Activated naive CD8-positive, alpha-beta T cell treated with anti-CD3 and anti-CD28 coated beads, Interleukin-2, amount 50 U/mL, for 24 hours (primary cell): Measurements from ENCODE around the gene MICAL3.
A peak's percentile ranks its signal among the peaks of the same experiment; 100 is the strongest.

ENCODE experiments used
- ATAC-seq: fragments of 150-1000 bp; cut with Tn5 transposase; one replicate; pipeline ENCODE4 v1.10.0; 2021
- DNase-seq: peaks from one replicate; pipeline ENCODE4 v3.0.0; 2021
- H3K27ac Mint-ChIP-seq: one replicate; pipeline ENCODE4 v1.8.0; 2021; ENCODE audit warnings: mild to moderate bottlenecking, mixed read lengths
- H3K27me3 Mint-ChIP-seq: one replicate; pipeline ENCODE4 v1.8.0; 2021; ENCODE audit warnings: mixed read lengths
- H3K36me3 Mint-ChIP-seq: one replicate; pipeline ENCODE4 v1.8.0; 2021; ENCODE audit warnings: low read depth, mixed read lengths
- H3K4me1 Mint-ChIP-seq: one replicate; pipeline ENCODE4 v1.8.0; 2021; ENCODE audit warnings: mixed read lengths
- H3K4me3 Mint-ChIP-seq: one replicate; pipeline ENCODE4 v1.8.0; 2021; ENCODE audit warnings: mild to moderate bottlenecking, moderate library complexity, mixed read lengths
- H3K9me3 Mint-ChIP-seq: one replicate; pipeline ENCODE4 v1.8.0; 2021; ENCODE audit warnings: mixed read lengths

MICAL3 gene

DNA sequence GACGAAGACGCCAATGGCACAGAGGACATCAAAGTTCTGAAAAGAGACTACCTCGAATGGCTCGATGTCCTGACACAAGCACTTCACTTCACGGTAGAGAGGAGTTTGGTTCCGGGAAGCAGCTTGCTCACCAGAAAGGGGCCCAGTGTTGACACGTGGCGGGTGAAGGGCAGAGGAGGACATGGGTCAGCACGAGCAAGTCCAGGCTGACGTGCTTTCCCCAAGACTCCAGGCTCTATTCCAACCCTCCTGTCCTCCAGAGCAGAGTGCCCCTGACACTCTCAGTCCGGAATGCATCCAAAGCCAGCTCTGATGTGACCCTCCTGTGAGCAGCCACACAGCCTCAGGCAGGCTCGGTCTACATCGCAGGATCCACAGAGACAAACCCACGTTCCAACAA, 172.6 kb downstream of the MICAL3 start:
- H3K9me3 Mint-ChIP-seq = no peaks in the 10 kb centered on the region
- H3K36me3 Mint-ChIP-seq = peaks cover 6% of the 10 kb centered on the region
- H3K27me3 Mint-ChIP-seq = no peaks in the 10 kb centered on the region
- H3K27ac Mint-ChIP-seq = no peak overlapping the region
- H3K4me1 Mint-ChIP-seq = no peaks in the 10 kb centered on the region
- ATAC-seq (no peak), DNase-seq (no peak)
- H3K4me3 Mint-ChIP-seq = no peak overlapping the region

- H3K9me3 Mint-ChIP-seq = no peaks in the 10 kb centered on the region
- peaks cover 2% of the 10 kb centered on the region for H3K36me3 Mint-ChIP-seq
- no peaks in the 10 kb centered on the region for H3K27me3 Mint-ChIP-seq
- DNase-seq (no peak), ATAC-seq (no peak)
- H3K4me1 Mint-ChIP-seq = peaks cover 5% of the 10 kb centered on the region
- H3K4me3 Mint-ChIP-seq = no peak overlapping the region
- no peak overlapping the region for H3K27ac Mint-ChIP-seq
Measured at GRCh38 chr22:17847360-17848078, 176.8 kb downstream of the MICAL3 start.

DNA sequence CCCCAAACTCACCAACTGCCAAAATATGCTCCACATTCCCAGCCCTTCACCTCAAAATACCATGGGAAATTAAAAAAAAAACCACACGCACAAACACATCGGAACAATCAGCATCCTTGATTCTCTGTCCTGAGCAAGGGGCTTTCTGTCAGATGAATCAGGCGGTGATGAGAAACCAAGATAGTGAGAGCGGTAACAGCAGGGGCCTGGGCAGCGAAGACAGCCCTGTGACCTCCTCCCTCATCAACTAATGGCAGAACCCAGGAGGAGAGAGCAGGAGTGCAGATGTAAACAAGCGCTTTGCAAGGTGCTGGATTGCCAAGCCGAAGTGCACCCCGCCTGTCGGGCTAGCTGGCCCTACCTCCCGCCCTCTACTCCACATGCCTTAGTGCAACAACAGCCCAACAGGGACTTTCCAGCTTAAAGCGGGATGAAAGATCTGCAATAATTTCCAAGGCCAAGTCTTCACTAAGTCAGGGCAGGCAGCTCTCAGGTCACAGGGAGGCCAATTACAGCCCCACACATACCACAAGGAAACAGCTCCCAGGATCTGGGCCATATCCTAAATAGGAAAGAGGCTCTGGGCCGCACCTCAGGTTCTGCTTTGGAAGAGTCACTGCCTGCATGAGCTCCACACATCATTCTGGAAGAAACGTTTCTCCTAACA, 177.9 kb downstream of the MICAL3 start:
- Mint-ChIP-seq H3K27me3 (no peaks in the 10 kb centered on the region), H3K4me1 (peaks cover 11% of the 10 kb centered on the region), H3K36me3 (peaks cover 2% of the 10 kb centered on the region), H3K4me3 (no peak overlapping the region), H3K9me3 (no peaks in the 10 kb centered on the region), H3K27ac (no peak overlapping the region)
- no peak for DNase-seq
- no peak for ATAC-seq

- no peak overlapping the region for H3K27ac Mint-ChIP-seq
- no peaks in the 10 kb centered on the region for H3K9me3 Mint-ChIP-seq
- no peaks in the 10 kb centered on the region for H3K27me3 Mint-ChIP-seq
- peaks cover 2% of the 10 kb centered on the region for H3K36me3 Mint-ChIP-seq
- ATAC-seq (no peak), DNase-seq (no peak)
- no peak overlapping the region for H3K4me3 Mint-ChIP-seq
- H3K4me1 Mint-ChIP-seq = peaks cover 11% of the 10 kb centered on the region
Measured at GRCh38 chr22:17845790-17846189, 178.6 kb downstream of the MICAL3 start.

GRCh38 chr22:17845327-17845726, 179.0 kb downstream of the MICAL3 start:
- no peak overlapping the region for H3K27ac Mint-ChIP-seq
- no peaks in the 10 kb centered on the region for H3K9me3 Mint-ChIP-seq
- H3K36me3 Mint-ChIP-seq = peaks cover 2% of the 10 kb centered on the region
- ATAC-seq = no peak
- H3K27me3 Mint-ChIP-seq = no peaks in the 10 kb centered on the region
- no peak for DNase-seq
- no peak overlapping the region for H3K4me3 Mint-ChIP-seq
- H3K4me1 Mint-ChIP-seq = peaks cover 11% of the 10 kb centered on the region

- Mint-ChIP-seq H3K27ac (no peak overlapping the region), H3K4me1 (peaks cover 11% of the 10 kb centered on the region), H3K27me3 (no peaks in the 10 kb centered on the region), H3K36me3 (no peaks in the 10 kb centered on the region), H3K4me3 (no peak overlapping the region), H3K9me3 (no peaks in the 10 kb centered on the region)
- DNase-seq = no peak
- no peak for ATAC-seq
Measured at GRCh38 chr22:17844150-17844549, 180.2 kb downstream of the MICAL3 start.

- Mint-ChIP-seq H3K9me3 (no peaks in the 10 kb centered on the region), H3K27me3 (no peaks in the 10 kb centered on the region), H3K36me3 (no peaks in the 10 kb centered on the region), H3K4me3 (no peak overlapping the region), H3K4me1 (peaks cover 11% of the 10 kb centered on the region), H3K27ac (peak overlapping the region; percentile 22)
- ATAC-seq (peak; percentile 56), DNase-seq (peak; percentile 39)
Measured at GRCh38 chr22:17842386-17842785, 182.0 kb downstream of the MICAL3 start.

DNA sequence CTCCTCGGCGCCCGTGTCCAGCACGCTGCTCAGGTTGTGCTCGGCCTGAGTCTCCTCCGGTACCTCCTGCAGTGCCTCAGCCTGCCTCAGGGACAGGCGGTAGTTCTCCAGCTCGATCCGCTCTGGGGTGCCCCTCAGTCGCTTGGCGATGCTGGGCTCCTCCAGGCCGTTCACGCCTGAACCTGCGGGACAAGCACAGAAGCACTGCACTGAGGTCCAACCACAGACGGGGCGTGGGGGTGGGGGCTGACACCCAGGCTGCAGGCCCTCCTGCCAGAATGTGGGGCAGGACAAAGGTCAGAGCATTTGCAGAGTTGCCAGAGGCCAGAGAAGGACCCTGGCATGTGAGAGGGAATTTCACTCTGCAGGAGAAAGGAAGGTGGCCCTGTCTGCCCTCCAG, 182.5 kb downstream of the MICAL3 start:
- H3K4me1 Mint-ChIP-seq = peaks cover 11% of the 10 kb centered on the region
- ATAC-seq (peak; percentile 7), DNase-seq (no peak)
- H3K36me3 Mint-ChIP-seq = no peaks in the 10 kb centered on the region
- no peak overlapping the region for H3K4me3 Mint-ChIP-seq
- H3K9me3 Mint-ChIP-seq = no peaks in the 10 kb centered on the region
- no peak overlapping the region for H3K27ac Mint-ChIP-seq
- no peaks in the 10 kb centered on the region for H3K27me3 Mint-ChIP-seq

- ATAC-seq (no peak), DNase-seq (no peak)
- H3K27me3 Mint-ChIP-seq = no peaks in the 10 kb centered on the region
- H3K27ac Mint-ChIP-seq = no peak overlapping the region
- no peaks in the 10 kb centered on the region for H3K36me3 Mint-ChIP-seq
- H3K9me3 Mint-ChIP-seq = no peaks in the 10 kb centered on the region
- no peak overlapping the region for H3K4me3 Mint-ChIP-seq
- H3K4me1 Mint-ChIP-seq = peaks cover 11% of the 10 kb centered on the region
Measured at GRCh38 chr22:17838180-17838865, 186.0 kb downstream of the MICAL3 start.

DNA sequence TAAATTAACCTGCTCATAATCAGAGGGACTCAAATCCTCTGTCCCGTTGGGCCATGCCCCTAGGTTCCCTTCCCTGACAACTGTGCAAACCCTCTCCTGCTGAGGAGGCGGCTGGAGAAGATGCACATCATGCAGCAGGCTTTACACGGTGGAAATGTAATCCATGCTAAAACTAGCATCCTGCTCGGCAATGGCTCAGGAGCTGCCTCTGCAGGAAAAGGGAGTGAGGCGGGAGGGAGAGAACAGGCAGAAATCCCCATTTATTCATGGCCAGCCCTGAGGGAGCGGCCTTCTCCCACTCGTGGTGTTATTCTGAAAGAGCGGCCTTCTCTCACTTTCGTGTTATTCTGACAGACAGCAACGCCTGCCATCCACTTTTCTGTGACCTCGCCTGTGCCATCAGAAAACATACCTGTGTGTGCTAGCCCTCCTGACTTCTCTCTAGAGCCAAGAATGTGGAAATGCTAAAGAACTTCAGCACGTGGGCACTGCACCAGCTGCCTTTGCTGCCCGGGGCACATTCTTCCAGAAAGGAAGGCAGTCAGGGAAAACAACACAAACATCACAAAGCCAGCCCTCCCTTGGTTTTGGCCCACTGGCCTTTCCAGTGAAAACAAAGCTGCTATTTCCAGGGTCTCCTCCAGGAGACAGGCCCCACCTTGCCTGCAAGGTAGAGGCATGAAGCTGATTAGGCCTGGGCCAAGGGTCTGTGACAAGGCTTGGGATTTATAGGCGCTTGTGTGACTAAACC, 187.2 kb downstream of the MICAL3 start:
- Mint-ChIP-seq H3K4me3 (no peak overlapping the region), H3K9me3 (no peaks in the 10 kb centered on the region), H3K27me3 (no peaks in the 10 kb centered on the region), H3K27ac (no peak overlapping the region), H3K36me3 (no peaks in the 10 kb centered on the region), H3K4me1 (peaks cover 3% of the 10 kb centered on the region)
- DNase-seq (no peak), ATAC-seq (no peak)

DNA sequence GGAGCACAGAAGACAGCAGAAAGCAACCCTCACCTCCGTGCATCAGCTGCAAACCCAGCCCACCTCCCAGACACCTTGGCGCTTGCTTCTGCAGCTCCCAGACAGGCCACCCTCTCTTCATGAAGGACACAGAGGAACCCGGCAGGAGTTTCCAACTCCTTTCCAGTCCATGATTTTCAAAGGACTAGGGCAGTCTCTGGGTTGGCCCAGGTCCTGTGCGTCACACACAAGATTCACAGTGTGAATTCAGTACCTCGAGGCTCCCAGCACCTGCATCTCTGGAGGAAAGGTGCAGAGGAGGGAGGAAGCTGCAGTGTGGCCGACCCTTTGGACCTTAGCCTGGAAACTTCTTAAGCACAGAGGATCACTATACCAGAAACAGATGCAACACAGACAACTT, 189.1 kb downstream of the MICAL3 start:
- no peaks in the 10 kb centered on the region for H3K27me3 Mint-ChIP-seq
- H3K9me3 Mint-ChIP-seq = no peaks in the 10 kb centered on the region
- DNase-seq (no peak), ATAC-seq (no peak)
- H3K4me1 Mint-ChIP-seq = no peaks in the 10 kb centered on the region
- no peak overlapping the region for H3K27ac Mint-ChIP-seq
- no peaks in the 10 kb centered on the region for H3K36me3 Mint-ChIP-seq
- no peak overlapping the region for H3K4me3 Mint-ChIP-seq

- Mint-ChIP-seq H3K4me1 (no peaks in the 10 kb centered on the region), H3K27me3 (no peaks in the 10 kb centered on the region), H3K4me3 (no peak overlapping the region), H3K36me3 (peaks cover 4% of the 10 kb centered on the region), H3K9me3 (no peaks in the 10 kb centered on the region), H3K27ac (no peak overlapping the region)
- ATAC-seq (no peak), DNase-seq (no peak)
Measured at GRCh38 chr22:17833489-17833888, 190.9 kb downstream of the MICAL3 start.

GRCh38 chr22:17832665-17833064, 191.7 kb downstream of the MICAL3 start:
- H3K27me3 Mint-ChIP-seq = no peaks in the 10 kb centered on the region
- DNase-seq (no peak), ATAC-seq (no peak)
- H3K27ac Mint-ChIP-seq = no peak overlapping the region
- H3K4me3 Mint-ChIP-seq = no peak overlapping the region
- no peaks in the 10 kb centered on the region for H3K9me3 Mint-ChIP-seq
- no peaks in the 10 kb centered on the region for H3K4me1 Mint-ChIP-seq
- peaks cover 6% of the 10 kb centered on the region for H3K36me3 Mint-ChIP-seq

DNA sequence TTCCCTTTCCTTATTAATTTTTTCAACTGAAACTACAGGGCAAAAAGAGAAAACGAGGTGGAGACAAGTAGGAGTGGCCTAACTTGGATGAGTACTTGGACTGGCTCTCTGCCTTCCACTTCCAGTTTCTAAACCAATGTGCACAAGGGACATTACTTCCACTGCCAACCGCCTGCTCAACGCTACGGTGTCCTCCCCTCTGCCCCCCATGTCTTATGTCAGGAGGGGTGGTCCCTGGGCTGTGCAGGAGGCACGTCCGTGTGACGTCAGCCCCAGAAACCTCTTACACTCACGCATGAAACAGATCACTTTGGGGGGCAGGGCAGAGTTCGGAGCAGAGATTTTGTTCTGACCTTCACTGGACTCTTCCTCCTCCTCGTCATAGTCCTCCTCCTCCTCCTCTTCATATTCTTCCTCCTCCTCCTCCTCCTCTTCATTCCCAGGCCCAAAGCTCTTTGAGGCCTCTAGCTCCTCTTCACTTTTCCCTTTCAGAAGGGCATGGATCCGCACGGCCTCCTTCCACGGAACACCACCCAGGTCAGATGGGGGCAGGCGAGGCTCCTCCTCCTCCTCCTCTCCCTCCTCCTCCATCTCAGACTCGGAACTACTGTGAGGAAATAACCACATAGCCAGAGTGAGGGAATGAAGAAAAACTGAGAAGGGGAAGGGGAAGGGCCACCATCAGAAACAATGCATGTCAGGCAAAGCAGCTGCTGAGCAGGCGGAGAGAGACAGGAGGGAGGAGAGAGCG, 192.7 kb downstream of the MICAL3 start:
- no peak for ATAC-seq
- Mint-ChIP-seq H3K27me3 (no peaks in the 10 kb centered on the region), H3K27ac (no peak overlapping the region), H3K4me3 (no peak overlapping the region), H3K4me1 (no peaks in the 10 kb centered on the region), H3K36me3 (peaks cover 9% of the 10 kb centered on the region), H3K9me3 (no peaks in the 10 kb centered on the region)
- no peak for DNase-seq
